Vagina (tissue), 2 donors: ENCODE measurements around the gene ANAPC5.
"Not testable (repeated sequence)": the region's sequence is repeated elsewhere in the genome, so short reads cannot be mapped to it uniquely, and the experiment has no call there.

Experiments used
- CTCF ChIP-seq, 3 experiments: fragments of 450-650 bp in 2 of 3; fragments of 200-600 bp in 1 of 3; sonication (generic) in 1 of 3; IDR thresholded peaks; one replicate each; pipeline ENCODE4 v1.5.1; 2017 to 2019; ENCODE audit warnings: antibody characterized with exemption in 3 of 3, mild to moderate bottlenecking in 2 of 3, moderate library complexity in 2 of 3
- POLR2A ChIP-seq, 2 donors: fragments of 450-650 bp; IDR thresholded peaks; one replicate each; pipeline ENCODE4 v1.6.1; 2017; ENCODE audit warnings: antibody characterized with exemption in 2 of 2, mild to moderate bottlenecking in 2 of 2, moderate library complexity in 2 of 2
- POLR2AphosphoS5 ChIP-seq, 2 donors: sonication (generic); formaldehyde crosslinking; IDR thresholded peaks; one replicate each; pipeline ENCODE4 v1.9.0; 2017; ENCODE audit warnings: antibody characterized with exemption in 2 of 2, mild to moderate bottlenecking in 2 of 2, low read depth in 1 of 2; ENCODE audit not compliant: insufficient read depth in 1 of 2

GRCh38 chr12:121384891-121385290, 32.7 kb upstream of the ANAPC5 start:
- not testable (repeated sequence) for TF ChIP-seq CTCF (IDR thresholded peaks at IDR 0.05); POLR2A (IDR thresholded peaks at IDR 0.05); POLR2AphosphoS5 (IDR thresholded peaks at IDR 0.05; ENCODE audit: insufficient read depth in 1 of 2, low read depth in 1 of 2)
